ENCODE results near the gene DRG2.

DRG2 gene

DNA sequence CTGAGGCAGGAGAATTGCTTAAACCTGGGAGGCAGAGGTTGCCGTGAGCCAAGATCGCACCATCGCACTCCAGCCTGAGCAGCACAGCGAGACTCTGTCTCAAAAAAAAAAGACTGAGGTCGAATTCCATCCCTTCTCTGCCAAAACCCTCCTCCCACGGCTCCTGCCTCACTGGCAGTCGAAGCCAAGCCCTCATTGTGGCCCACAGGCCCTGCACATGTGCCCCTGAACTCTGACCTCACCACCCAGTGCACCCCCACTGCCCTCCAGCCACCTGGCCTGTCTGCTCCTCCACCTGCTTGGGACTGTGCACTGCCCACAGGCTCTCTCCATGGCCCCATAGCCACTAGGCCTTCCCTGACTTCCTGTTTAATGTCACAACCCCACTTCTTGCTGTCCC lies 27.8 kb downstream of the DRG2 start:
- Histone ChIP-seq H3K36me3 (ENCODE audit: control insufficient read depth in 1 of 2, insufficient read depth in 2 of 2, low read depth in 1 of 2, low read length in 2 of 2) (no peaks in the 10 kb centered on the region), H3K4ac (ENCODE audit: low read depth in 1 of 2, low read length in 2 of 2) (no peak overlapping the region), H2BK5ac (ENCODE audit: low read depth, low read length, poor library complexity, severe bottlenecking) (no peak overlapping the region), H3K23ac (ENCODE audit: low read length in 2 of 2) (no peak overlapping the region), H2AFZ (ENCODE audit: low read depth, low read length) (no peak overlapping the region), H3K27ac (ENCODE audit: low read length, poor library complexity, severe bottlenecking) (no peak overlapping the region), H3K27me3 (ENCODE audit: control insufficient read depth in 1 of 2, insufficient read depth in 1 of 2, low read length in 2 of 2) (peaks cover 0 to 24% of the 10 kb centered on the region in 2 experiments), H2BK120ac (ENCODE audit: low read depth, low read length) (no peak overlapping the region), H3K14ac (ENCODE audit: low read length in 2 of 2) (no peak overlapping the region), H3K9me3 (ENCODE audit: control insufficient read depth, low read length) (no peaks in the 10 kb centered on the region), H4K8ac (ENCODE audit: low read length) (no peak overlapping the region), H3K18ac (ENCODE audit: low read depth in 1 of 2, low read length in 2 of 2) (no peak overlapping the region), H3K4me2 (ENCODE audit: low read length, poor library complexity, severe bottlenecking) (no peak overlapping the region), H4K91ac (ENCODE audit: low read length) (no peak overlapping the region), H3K9ac (ENCODE audit: low read length) (no peak overlapping the region), H3K4me3 (ENCODE audit: insufficient read depth in 1 of 2, low read depth in 1 of 2, low read length in 2 of 2) (no peak overlapping the region), H3K79me1 (replicated peaks; ENCODE audit: low read length, poor library complexity, severe bottlenecking) (no peaks in the 10 kb centered on the region), H2BK15ac (ENCODE audit: low read depth, poor library complexity, severe bottlenecking) (no peak overlapping the region), H3K4me1 (ENCODE audit: control insufficient read depth, insufficient read depth, low read depth, low read length) (peaks cover 10% of the 10 kb centered on the region), H2BK12ac (ENCODE audit: low read length in 2 of 2) (no peak overlapping the region), H2AK5ac (ENCODE audit: low read length, severe bottlenecking) (no peak overlapping the region)
- DNase-seq: no peak
- 86% methylated on average over 7 of the region's 7 CpGs for WGBS

DNA sequence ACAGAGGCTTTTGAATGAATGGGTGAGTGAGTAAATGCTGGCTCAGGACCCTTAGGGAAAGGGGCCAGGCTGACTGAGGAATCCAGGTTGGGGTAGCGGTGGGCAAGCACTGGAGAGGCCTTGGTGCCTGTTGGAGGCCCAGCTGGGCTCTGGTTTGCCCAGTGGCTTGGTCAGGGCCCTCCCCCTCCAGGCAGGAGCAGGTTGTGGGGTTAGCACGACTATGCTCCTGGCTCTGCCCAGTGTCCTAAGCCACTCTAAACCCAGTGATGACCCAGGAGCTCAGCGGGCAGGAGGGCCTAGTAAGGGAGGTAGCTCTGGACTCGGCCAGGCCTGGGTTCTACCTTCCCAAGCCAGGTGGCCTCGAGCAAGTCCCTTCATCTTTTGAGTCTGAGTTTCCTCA lies 28.3 kb downstream of the DRG2 start:
- Histone ChIP-seq H2BK15ac (ENCODE audit: low read depth, poor library complexity, severe bottlenecking) (no peak overlapping the region), H2BK5ac (ENCODE audit: low read depth, low read length, poor library complexity, severe bottlenecking) (no peak overlapping the region), H3K23ac (ENCODE audit: low read length in 2 of 2) (no peak overlapping the region), H2BK120ac (ENCODE audit: low read depth, low read length) (no peak overlapping the region), H3K4me2 (ENCODE audit: low read length, poor library complexity, severe bottlenecking) (no peak overlapping the region), H3K18ac (ENCODE audit: low read depth in 1 of 2, low read length in 2 of 2) (no peak overlapping the region), H3K27ac (ENCODE audit: low read length, poor library complexity, severe bottlenecking) (no peak overlapping the region), H2BK12ac (ENCODE audit: low read length in 2 of 2) (no peak overlapping the region), H3K27me3 (ENCODE audit: control insufficient read depth in 1 of 2, insufficient read depth in 1 of 2, low read length in 2 of 2) (peaks cover 0 to 19% of the 10 kb centered on the region in 2 experiments), H3K14ac (ENCODE audit: low read length in 2 of 2) (no peak overlapping the region), H4K91ac (ENCODE audit: low read length) (no peak overlapping the region), H3K4me3 (ENCODE audit: insufficient read depth in 1 of 2, low read depth in 1 of 2, low read length in 2 of 2) (no peak overlapping the region), H3K4me1 (ENCODE audit: control insufficient read depth, insufficient read depth, low read depth, low read length) (peaks cover 10% of the 10 kb centered on the region), H4K8ac (ENCODE audit: low read length) (no peak overlapping the region), H3K9me3 (ENCODE audit: control insufficient read depth, low read length) (no peaks in the 10 kb centered on the region), H3K36me3 (ENCODE audit: control insufficient read depth in 1 of 2, insufficient read depth in 2 of 2, low read depth in 1 of 2, low read length in 2 of 2) (no peaks in the 10 kb centered on the region), H2AFZ (ENCODE audit: low read depth, low read length) (no peak overlapping the region), H3K4ac (ENCODE audit: low read depth in 1 of 2, low read length in 2 of 2) (no peak overlapping the region), H2AK5ac (ENCODE audit: low read length, severe bottlenecking) (no peak overlapping the region), H3K79me1 (replicated peaks; ENCODE audit: low read length, poor library complexity, severe bottlenecking) (no peaks in the 10 kb centered on the region), H3K9ac (ENCODE audit: low read length) (no peak overlapping the region)
- 90% methylated on average over 5 of the region's 5 CpGs for WGBS
- no peak for DNase-seq

GRCh38 chr17:18117533-18117932 lies 29.8 kb downstream of the DRG2 start:
- H3K27ac ChIP-seq (ENCODE audit: low read length, poor library complexity, severe bottlenecking): no peak overlapping the region
- no peak for DNase-seq
- WGBS: 100% methylated on average over 1 of the region's 1 CpG

GRCh38 chr17:18117982-18118975 lies 30.5 kb downstream of the DRG2 start:
- Histone ChIP-seq H3K27me3 (ENCODE audit: control insufficient read depth in 1 of 2, insufficient read depth in 1 of 2, low read length in 2 of 2) (peaks cover 0 to 15% of the 10 kb centered on the region in 2 experiments), H2BK120ac (ENCODE audit: low read depth, low read length) (no peak overlapping the region), H2BK5ac (ENCODE audit: low read depth, low read length, poor library complexity, severe bottlenecking) (peak overlapping the region; percentile 20), H3K14ac (ENCODE audit: low read length in 2 of 2) (no peak overlapping the region), H4K8ac (ENCODE audit: low read length) (no peak overlapping the region), H3K4ac (ENCODE audit: low read depth in 1 of 2, low read length in 2 of 2) (no peak overlapping the region), H3K36me3 (ENCODE audit: control insufficient read depth in 1 of 2, insufficient read depth in 2 of 2, low read depth in 1 of 2, low read length in 2 of 2) (no peaks in the 10 kb centered on the region), H3K23ac (ENCODE audit: low read length in 2 of 2) (peak overlapping the region in 1 of 2 experiments; percentile 19), H2AFZ (ENCODE audit: low read depth, low read length) (no peak overlapping the region), H3K9ac (ENCODE audit: low read length) (no peak overlapping the region), H3K18ac (ENCODE audit: low read depth in 1 of 2, low read length in 2 of 2) (no peak overlapping the region), H2BK12ac (ENCODE audit: low read length in 2 of 2) (no peak overlapping the region), H4K91ac (ENCODE audit: low read length) (no peak overlapping the region), H2AK5ac (ENCODE audit: low read length, severe bottlenecking) (no peak overlapping the region), H3K9me3 (ENCODE audit: control insufficient read depth, low read length) (no peaks in the 10 kb centered on the region), H2BK15ac (ENCODE audit: low read depth, poor library complexity, severe bottlenecking) (peak overlapping the region; percentile 49), H3K4me1 (ENCODE audit: control insufficient read depth, insufficient read depth, low read depth, low read length) (peaks cover 11% of the 10 kb centered on the region), H3K79me1 (replicated peaks; ENCODE audit: low read length, poor library complexity, severe bottlenecking) (no peaks in the 10 kb centered on the region), H3K27ac (ENCODE audit: low read length, poor library complexity, severe bottlenecking) (no peak overlapping the region), H3K4me2 (ENCODE audit: low read length, poor library complexity, severe bottlenecking) (no peak overlapping the region), H3K4me3 (ENCODE audit: insufficient read depth in 1 of 2, low read depth in 1 of 2, low read length in 2 of 2) (no peak overlapping the region)
- 93% methylated on average over 33 of the region's 33 CpGs for WGBS
- no peak for DNase-seq

More at GRCh38 chr17:18117533-18117932, 29.8 kb downstream of the DRG2 start:
- no peak overlapping the region for H2BK120ac ChIP-seq (ENCODE audit: low read depth, low read length)
- H4K8ac ChIP-seq (ENCODE audit: low read length): no peak overlapping the region
- H3K4me1 ChIP-seq (ENCODE audit: control insufficient read depth, insufficient read depth, low read depth, low read length): peaks cover 13% of the 10 kb centered on the region
- no peaks in the 10 kb centered on the region for H3K79me1 ChIP-seq (replicated peaks; ENCODE audit: low read length, poor library complexity, severe bottlenecking)
- no peaks in the 10 kb centered on the region for H3K9me3 ChIP-seq (ENCODE audit: control insufficient read depth, low read length)
- H2AFZ ChIP-seq (ENCODE audit: low read depth, low read length): no peak overlapping the region
- H3K4me2 ChIP-seq (ENCODE audit: low read length, poor library complexity, severe bottlenecking): no peak overlapping the region
- H3K23ac ChIP-seq (ENCODE audit: low read length in 2 of 2): no peak overlapping the region
- H4K91ac ChIP-seq (ENCODE audit: low read length): no peak overlapping the region
- H2BK12ac ChIP-seq (ENCODE audit: low read length in 2 of 2): no peak overlapping the region
- no peak overlapping the region for H3K14ac ChIP-seq (ENCODE audit: low read length in 2 of 2)
- peaks cover 0 to 10% of the 10 kb centered on the region in 2 experiments for H3K27me3 ChIP-seq (ENCODE audit: control insufficient read depth in 1 of 2, insufficient read depth in 1 of 2, low read length in 2 of 2)
- H2BK5ac ChIP-seq (ENCODE audit: low read depth, low read length, poor library complexity, severe bottlenecking): no peak overlapping the region
- no peak overlapping the region for H2BK15ac ChIP-seq (ENCODE audit: low read depth, poor library complexity, severe bottlenecking)
- no peak overlapping the region for H3K9ac ChIP-seq (ENCODE audit: low read length)
- no peak overlapping the region for H2AK5ac ChIP-seq (ENCODE audit: low read length, severe bottlenecking)
- no peak overlapping the region for H3K4me3 ChIP-seq (ENCODE audit: insufficient read depth in 1 of 2, low read depth in 1 of 2, low read length in 2 of 2)
- no peaks in the 10 kb centered on the region for H3K36me3 ChIP-seq (ENCODE audit: control insufficient read depth in 1 of 2, insufficient read depth in 2 of 2, low read depth in 1 of 2, low read length in 2 of 2)
- H3K18ac ChIP-seq (ENCODE audit: low read depth in 1 of 2, low read length in 2 of 2): no peak overlapping the region
- no peak overlapping the region for H3K4ac ChIP-seq (ENCODE audit: low read depth in 1 of 2, low read length in 2 of 2)

Measured in mesenchymal stem cell (in vitro differentiated cells and primary cell).